Limb (tissue), 2 donors: ENCODE results near the gene ITGA4.

ENCODE experiments used
- DNase-seq, 2 donors: peaks; one replicate each; pipeline ENCODE4 v3.0.0-alpha.2; 2016; ENCODE audit errors: extremely low spot score in 2 of 2

Gene ITGA4

GRCh38 chr2:181515719-181516118 lies 58.5 kb downstream of the ITGA4 start:
- DNase-seq: no peak

- no peak for DNase-seq
Observed at GRCh38 chr2:181516992-181517391, 59.8 kb downstream of the ITGA4 start.

- no peak for DNase-seq
Observed at GRCh38 chr2:181517685-181518301, 60.6 kb downstream of the ITGA4 start.

- no peak for DNase-seq
Observed at GRCh38 chr2:181520253-181520652, 63.1 kb downstream of the ITGA4 start.

- DNase-seq: peak in 1 of 2 donors; percentile 31
Observed at GRCh38 chr2:181523756-181524155, 66.6 kb downstream of the ITGA4 start.

GRCh38 chr2:181526014-181526413 lies 68.8 kb downstream of the ITGA4 start:
- no peak for DNase-seq

GRCh38 chr2:181527058-181527457 lies 69.9 kb downstream of the ITGA4 start:
- no peak for DNase-seq

- DNase-seq: no peak
Observed at GRCh38 chr2:181528441-181528840, 71.3 kb downstream of the ITGA4 start.

GRCh38 chr2:181536730-181537129 lies 79.5 kb downstream of the ITGA4 start:
- DNase-seq: no peak

- DNase-seq: no peak
Observed at GRCh38 chr2:181540421-181540820, 83.2 kb downstream of the ITGA4 start.

GRCh38 chr2:181542170-181542569 lies 85.0 kb downstream of the ITGA4 start:
- DNase-seq: no peak

GRCh38 chr2:181546086-181546485 lies 88.9 kb downstream of the ITGA4 start:
- no peak for DNase-seq

GRCh38 chr2:181552808-181553207 lies 95.6 kb downstream of the ITGA4 start:
- DNase-seq: no peak

- no peak for DNase-seq
Observed at GRCh38 chr2:181553244-181553643, 96.1 kb downstream of the ITGA4 start.

- no peak for DNase-seq
Observed at GRCh38 chr2:181554061-181554830, 97.1 kb downstream of the ITGA4 start.

GRCh38 chr2:181558371-181558770 lies 101.2 kb downstream of the ITGA4 start:
- no peak for DNase-seq

GRCh38 chr2:181563101-181563692 lies 106.0 kb downstream of the ITGA4 start:
- DNase-seq: no peak

GRCh38 chr2:181566334-181567032 lies 109.3 kb downstream of the ITGA4 start:
- DNase-seq: no peak

GRCh38 chr2:181570059-181570458 lies 112.9 kb downstream of the ITGA4 start:
- DNase-seq: no peak

- no peak for DNase-seq
Observed at GRCh38 chr2:181570833-181571661, 113.9 kb downstream of the ITGA4 start.

GRCh38 chr2:181573140-181573736 lies 116.1 kb downstream of the ITGA4 start:
- peak in 1 of 2 donors; percentile 57 for DNase-seq
